GM21786 (cell line): Measurements from ENCODE around the gene LRRC74A.

Source experiments
- ATAC-seq: cut with Tn5 transposase; IDR thresholded peaks from one replicate; pipeline ENCODE4 v1.9.1; 2021; ENCODE audit not compliant: unreplicated experiment

LRRC74A gene

DNA sequence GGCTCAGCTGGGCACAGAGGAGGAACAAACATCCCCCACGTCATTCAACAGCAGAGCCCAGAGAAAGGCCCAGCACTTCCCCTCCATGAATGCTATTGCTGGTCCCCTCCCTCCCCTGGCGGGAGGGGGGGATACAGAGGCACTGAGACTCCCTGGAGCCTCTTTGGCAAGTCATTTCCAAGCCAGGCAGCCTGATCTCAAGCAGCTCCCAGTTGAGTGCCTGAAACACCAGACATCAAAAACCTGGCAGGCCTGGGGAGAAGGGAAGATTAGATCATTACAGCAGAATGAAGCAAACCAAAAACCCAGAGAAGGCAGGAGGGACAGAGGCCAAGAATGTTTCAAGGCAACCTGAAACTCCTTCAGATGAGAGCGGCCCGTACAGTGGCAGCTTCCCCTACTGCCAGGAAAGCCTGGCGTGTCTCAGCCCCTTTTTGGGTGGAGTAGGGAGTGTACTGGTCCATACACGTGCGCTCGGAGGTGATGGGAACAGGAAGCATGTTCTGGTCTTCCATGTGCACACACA, 92.1 kb downstream of the LRRC74A start:
- no peak for ATAC-seq

DNA sequence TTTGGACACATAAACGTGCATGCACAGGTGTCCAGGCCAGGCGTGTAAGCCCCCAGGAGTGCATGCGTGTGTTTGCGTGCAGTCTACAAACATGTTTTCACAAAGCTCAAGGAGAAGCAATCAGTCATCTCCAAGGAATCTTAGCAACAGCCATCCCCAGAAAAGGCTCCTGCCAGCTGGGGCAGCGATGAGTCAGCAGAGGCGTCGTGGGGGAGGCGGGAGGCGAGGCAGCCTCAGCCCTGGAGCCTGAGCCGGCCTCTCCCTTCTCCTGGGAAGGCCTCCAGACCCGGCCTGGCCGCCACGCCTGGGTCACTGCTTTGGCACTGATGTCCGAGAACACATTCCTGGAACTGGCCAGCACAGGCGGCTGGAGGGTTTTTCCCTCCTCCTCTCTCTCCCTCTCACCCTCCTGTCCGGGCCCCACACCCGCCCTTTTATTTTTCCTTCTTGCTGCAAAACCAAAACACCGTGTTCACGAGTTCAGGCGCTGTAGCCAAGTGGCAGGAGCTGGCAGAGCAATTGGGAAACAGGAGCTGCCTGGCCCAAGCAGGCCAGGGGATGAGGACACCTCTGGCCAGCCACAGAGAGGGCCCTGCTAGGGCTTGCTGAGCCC, 92.7 kb downstream of the LRRC74A start:
- no peak for ATAC-seq
